Cortex of kidney (tissue), 1 donor: ENCODE results near the gene GBF1.
A peak's percentile ranks its signal among the peaks of the same experiment; 100 is the strongest.

Source experiments
- DNase-seq: peaks from one replicate; lab custom pipeline; 2025; lab: John Stamatoyannopoulos, UW

GBF1 gene

GRCh38 chr10:102342958-102343357, 97.6 kb downstream of the GBF1 start:
- DNase-seq = no peak

- no peak for DNase-seq
These were observed 98.7 kb downstream of the GBF1 start for GRCh38 chr10:102344067-102344466.

GRCh38 chr10:102347236-102347828, 102.0 kb downstream of the GBF1 start:
- no peak for DNase-seq

- no peak for DNase-seq
These were observed 106.9 kb downstream of the GBF1 start for GRCh38 chr10:102352066-102352715.

- no peak for DNase-seq
These were observed 109.1 kb downstream of the GBF1 start for GRCh38 chr10:102354451-102354850.

GRCh38 chr10:102358712-102359382, 113.5 kb downstream of the GBF1 start:
- no peak for DNase-seq

- DNase-seq = no peak
These were observed 122.1 kb downstream of the GBF1 start for GRCh38 chr10:102367441-102367840.

- DNase-seq = no peak
These were observed 122.7 kb downstream of the GBF1 start for GRCh38 chr10:102368077-102368476.

GRCh38 chr10:102371295-102371694, 126.0 kb downstream of the GBF1 start:
- no peak for DNase-seq

- no peak for DNase-seq
These were observed 129.9 kb downstream of the GBF1 start for GRCh38 chr10:102375250-102375649.

GRCh38 chr10:102375867-102376266, 130.5 kb downstream of the GBF1 start:
- DNase-seq = no peak

- DNase-seq = no peak
These were observed 131.6 kb downstream of the GBF1 start for GRCh38 chr10:102376901-102377300.

- no peak for DNase-seq
These were observed 134.1 kb downstream of the GBF1 start for GRCh38 chr10:102379383-102379782.

- no peak for DNase-seq
These were observed 136.7 kb downstream of the GBF1 start for GRCh38 chr10:102381983-102382382.

- no peak for DNase-seq
These were observed 137.5 kb downstream of the GBF1 start for GRCh38 chr10:102382871-102383270.

- no peak for DNase-seq
These were observed 138.7 kb downstream of the GBF1 start for GRCh38 chr10:102384053-102384452.

- DNase-seq = no peak
These were observed 139.5 kb downstream of the GBF1 start for GRCh38 chr10:102384606-102385429.

GRCh38 chr10:102389894-102390293, 144.6 kb downstream of the GBF1 start:
- DNase-seq = no peak

- no peak for DNase-seq
These were observed 147.0 kb downstream of the GBF1 start for GRCh38 chr10:102392306-102392705.

- DNase-seq = no peak
These were observed 148.2 kb downstream of the GBF1 start for GRCh38 chr10:102393411-102394078.

- peak; percentile 94 for DNase-seq
These were observed 148.9 kb downstream of the GBF1 start for GRCh38 chr10:102394079-102394800.
